ENCODE measurements around the gene TUB. TPM values are rescaled to one million over a fixed set of nuclear protein-coding genes. Genes with fewer than 3 reads are reported as not detected.

The TUB gene
- total and polyA plus RNA-seq, 2 of the 8 experiments (the other 6 are each of a cell fraction or from before 2014, with no cell fraction given), result 15.3 to 31.3 TPM

DNA sequence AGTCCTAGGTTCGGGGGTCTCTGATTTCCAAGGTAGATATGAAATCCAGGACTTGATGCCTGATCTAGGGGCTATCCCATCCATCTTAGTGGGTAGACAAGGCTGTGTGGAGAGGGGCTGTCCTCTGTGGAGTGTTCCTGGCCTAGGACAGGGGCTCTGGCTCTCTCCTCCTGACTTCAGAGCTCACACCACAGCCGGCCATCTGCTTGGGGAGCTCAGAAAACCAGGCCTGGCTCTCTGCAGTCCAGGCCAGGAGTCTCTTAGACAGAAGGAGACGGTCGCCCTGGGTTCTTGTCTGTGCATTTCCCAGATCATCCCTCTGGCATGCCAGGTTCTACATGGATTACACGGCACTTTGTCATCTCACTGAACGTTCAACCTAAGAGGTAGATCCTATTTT is 17.9 kb downstream of the TUB start:
- no peak overlapping the region for H2AFZ ChIP-seq (ENCODE audit: low read length)
- no peak overlapping the region for H3K18ac ChIP-seq (ENCODE audit: extremely low read depth, low read length)
- 74% methylated on average over 6 of the region's 6 CpGs; no CpG with 5 or more reads in 1 of the 2 experiments for WGBS, 2 experiments (ENCODE audit: extremely low coverage in 1 of 2, insufficient coverage in 1 of 2, insufficient read length in 1 of 2, insufficient replicate concordance in 2 of 2, low coverage in 1 of 2, low lambda C conversion rate in 2 of 2, missing lambda C conversion rate in 1 of 2)
- no peaks in the 10 kb centered on the region; the same call in 1 of the 2 replicates for H3K23me2 ChIP-seq (ENCODE audit: low read depth, low read length)
- POLR2A ChIA-PET (ENCODE audit: partially characterized antibody), result interaction anchor here (1.1 to 3.2 kb wide), 6 partner anchors 8 to 112 kb away, joined by 3 to 12 read pairs (median 8); partner anchors contain the start of gene EIF3F
- no peak overlapping the region for H2BK15ac ChIP-seq (ENCODE audit: low read length)
- no peak overlapping the region for H2AK5ac ChIP-seq (ENCODE audit: low read depth, low read length)
- no peak overlapping the region for H3K14ac ChIP-seq (ENCODE audit: insufficient read length)
- H2BK120ac ChIP-seq (replicated peaks; ENCODE audit: low read depth, low read length), result no peak overlapping the region
- no peak overlapping the region for H2BK5ac ChIP-seq (ENCODE audit: low read depth, low read length)
- no peaks in the 10 kb centered on the region for H3K79me2 ChIP-seq (ENCODE audit: control insufficient read depth in 1 of 2, insufficient read depth in 2 of 2, low read length in 2 of 2)
- no peak overlapping the region for H3K4me3 ChIP-seq (ENCODE audit: extremely low read depth in 1 of 4, insufficient read depth in 2 of 4, low read depth in 3 of 4, low read length in 4 of 4)
- no peaks in the 10 kb centered on the region for H3K9me3 ChIP-seq (ENCODE audit: insufficient read depth in 2 of 2, low read depth in 1 of 2, low read length in 1 of 2)
- no peak overlapping the region for H3K4me2 ChIP-seq (ENCODE audit: insufficient read depth in 1 of 2, low read depth in 2 of 2, low read length in 2 of 2)
- CTCF ChIA-PET (ENCODE audit: partially characterized antibody), result interaction anchor here (0.6 to 30.2 kb wide), 43 partner anchors 9 to 258 kb away, joined by 3 to 1283 read pairs (median 4); partner anchors contain the start of gene EIF3F
- no peaks in the 10 kb centered on the region; the same call in 1 of the 2 replicates for H3K79me1 ChIP-seq (ENCODE audit: low read depth, low read length)
- peaks cover 6 to 9% of the 10 kb centered on the region in 2 experiments for H4K20me1 ChIP-seq (replicated peaks in 1 of 2; ENCODE audit: control insufficient read depth in 1 of 2, insufficient read depth in 2 of 2, low read length in 2 of 2)
- H3K27me3 ChIP-seq (replicated peaks in 1 of 4; ENCODE audit: control insufficient read depth in 3 of 4, extremely low read depth in 1 of 4, insufficient read depth in 3 of 4, low read length in 3 of 4), result no peaks in the 10 kb centered on the region; a peak in 1 of 7 replicates
- H2BK20ac ChIP-seq (ENCODE audit: low read length), result no peak overlapping the region
- H4K5ac ChIP-seq (ENCODE audit: insufficient read length, low read depth, low read length), result no peak overlapping the region
- no peaks in the 10 kb centered on the region for H3K4me1 ChIP-seq (replicated peaks in 1 of 4; ENCODE audit: control insufficient read depth in 3 of 4, insufficient read depth in 4 of 4, low read length in 3 of 4)
- no peak overlapping the region for H3K4ac ChIP-seq (replicated peaks; ENCODE audit: insufficient read length, low read depth, low read length)
- H3K36me3 ChIP-seq (ENCODE audit: control insufficient read depth in 2 of 4, insufficient read depth in 4 of 4, low read length in 3 of 4), result peaks cover 13 to 41% (median 24%) of the 10 kb centered on the region in 4 experiments
- no peak for FAIRE-seq
- H4K8ac ChIP-seq (ENCODE audit: extremely low read depth, insufficient read depth, low read length), result no peak overlapping the region
- DNase-seq (ENCODE audit: low read depth in 1 of 2, low spot score in 2 of 2), result peak in 1 of 2 experiments; percentile 34
- no peak overlapping the region for H3K56ac ChIP-seq (replicated peaks; ENCODE audit: insufficient read length, low read depth, low read length)
- H2BK12ac ChIP-seq (ENCODE audit: low read depth, low read length), result no peak overlapping the region
- H3K23ac ChIP-seq (ENCODE audit: insufficient read length), result no peak overlapping the region
- no peak overlapping the region for H3K27ac ChIP-seq (ENCODE audit: low read depth, low read length)
- no peak overlapping the region for H4K91ac ChIP-seq (replicated peaks; ENCODE audit: insufficient read length, low read length)
- no peak overlapping the region for H3K9ac ChIP-seq (replicated peaks in 1 of 4; ENCODE audit: extremely low read depth in 1 of 4, low read depth in 3 of 4, low read length in 3 of 4)
- TF ChIP-seq RAD21 (IDR thresholded peaks at IDR 0.05 in 1 of 2, conservative IDR thresholded peaks at IDR 0.05 in 1 of 2; ENCODE audit: low read depth in 2 of 2, low read length in 2 of 2), result no peak
- no peak for TF ChIP-seq TBP (IDR thresholded peaks at IDR 0.05; ENCODE audit: low read depth, low read length)
- no peak for TF ChIP-seq JUND (IDR thresholded peaks at IDR 0.05; ENCODE audit: low read length)
- TF ChIP-seq RBBP5 (IDR thresholded peaks at IDR 0.05; ENCODE audit: borderline replicate concordance, low read depth, low read length), result no peak
- TF ChIP-seq TEAD4 (IDR thresholded peaks at IDR 0.05; ENCODE audit: low read depth, low read length), result no peak
- TF ChIP-seq, protein P1, sequence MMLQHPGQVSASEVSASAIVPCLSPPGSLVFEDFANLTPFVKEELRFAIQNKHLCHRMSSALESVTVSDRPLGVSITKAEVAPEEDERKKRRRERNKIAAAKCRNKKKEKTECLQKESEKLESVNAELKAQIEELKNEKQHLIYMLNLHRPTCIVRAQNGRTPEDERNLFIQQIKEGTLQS (IDR thresholded peaks at IDR 0.05; ENCODE audit: insufficient read depth, low read depth, low read length), result no peak
- TF ChIP-seq HDAC2 (IDR thresholded peaks at IDR 0.05; ENCODE audit: borderline replicate concordance in 1 of 2, low read depth in 2 of 2, low read length in 2 of 2), result no peak
- TF ChIP-seq CBX5 (IDR thresholded peaks at IDR 0.05; ENCODE audit: low read depth, low read length), result no peak
- TF ChIP-seq HDAC6 (IDR thresholded peaks at IDR 0.05; ENCODE audit: low read depth, low read length), result no peak
- no peak for TF ChIP-seq SIRT6 (IDR thresholded peaks at IDR 0.05; ENCODE audit: low read length)
- TF ChIP-seq PHF8 (conservative IDR thresholded peaks at IDR 0.05; ENCODE audit: low read depth, low read length), result no peak
- no peak for TF ChIP-seq BCL11A (IDR thresholded peaks at IDR 0.05; ENCODE audit: low read depth in 2 of 2, low read length in 2 of 2)
- TF ChIP-seq SIN3A (conservative IDR thresholded peaks at IDR 0.05 in 1 of 2, IDR thresholded peaks at IDR 0.05 in 1 of 2; ENCODE audit: low read depth in 1 of 2, low read length in 2 of 2), result no peak
